Measurements from ENCODE around the gene MTCL3.

GRCh38 chr6:127481111-127481510 is 38.0 kb downstream of the MTCL3 start:
- TF ChIP-seq CTCF (IDR thresholded peaks at IDR 0.05; ENCODE audit: insufficient read depth, low read length, poor library complexity, severe bottlenecking), result no peak
- TF ChIP-seq EZH2phosphoT487 (conservative IDR thresholded peaks at IDR 0.05; ENCODE audit: low read length), result no peak

Measured in SU-DHL-6 (cell line).